Liver (tissue), 9 donors: ENCODE data around the gene TSPAN33. TPM values are rescaled to one million over a fixed set of nuclear protein-coding genes. Genes with fewer than 3 reads are reported as not detected.

Experiments used
- DNase-seq: peaks from one replicate; pipeline ENCODE4 v3.0.0-alpha.2; 2017; ENCODE audit warnings: low spot score
- H3K27ac ChIP-seq, 2 donors: one replicate each; pipeline ENCODE4 v1.7.0; 2013; ENCODE audit warnings: inconsistent platforms in 2 of 2, low read length in 2 of 2, control low read depth in 1 of 2, low read depth in 1 of 2, mild to moderate bottlenecking in 1 of 2
- H3K27me3 ChIP-seq, 4 donors: one replicate each; pipeline versions ENCODE4 v1.6.1 to v1.7.0; 2013; ENCODE audit warnings: low read length in 3 of 4, inconsistent platforms in 1 of 4, mild to moderate bottlenecking in 1 of 4, moderate library complexity in 1 of 4; ENCODE audit not compliant: control insufficient read depth in 4 of 4, insufficient read depth in 4 of 4
- H3K36me3 ChIP-seq, 4 donors: one replicate each; pipeline versions ENCODE4 v1.6.1 to v1.7.0; 2013; ENCODE audit warnings: low read length in 3 of 4, mild to moderate bottlenecking in 3 of 4, low read depth in 1 of 4, moderate library complexity in 1 of 4; ENCODE audit not compliant: control insufficient read depth in 4 of 4, insufficient read depth in 3 of 4
- H3K4me1 ChIP-seq, 4 donors: one replicate each; pipeline versions ENCODE4 v1.6.1 to v1.7.0; 2013; ENCODE audit warnings: low read length in 3 of 4, mild to moderate bottlenecking in 3 of 4, moderate library complexity in 1 of 4; ENCODE audit not compliant: control insufficient read depth in 4 of 4, insufficient read depth in 4 of 4
- H3K4me3 ChIP-seq, 3 donors: one replicate each; pipeline versions ENCODE4 v1.6.1 to v1.7.0; 2013; ENCODE audit warnings: low read length in 3 of 3, control low read depth in 1 of 3, low read depth in 1 of 3, mild to moderate bottlenecking in 1 of 3
- H3K9ac ChIP-seq, 2 donors: one replicate each; pipeline ENCODE4 v1.7.0; 2013; ENCODE audit warnings: low read length in 2 of 2, mild to moderate bottlenecking in 2 of 2, moderate library complexity in 2 of 2, control low read depth in 1 of 2, low read depth in 1 of 2
- H3K9me3 ChIP-seq, 4 donors: one replicate each; pipeline versions ENCODE4 v1.6.1 to v1.7.0; 2013; ENCODE audit warnings: low read length in 3 of 4; ENCODE audit not compliant: control insufficient read depth in 4 of 4
- ATF3 ChIP-seq: IDR thresholded peaks from 2 replicates; pipeline ENCODE4 v1.6.1; 2016; ENCODE audit warnings: antibody characterized with exemption
- CTCF ChIP-seq: fragments of 150-350 bp; IDR thresholded peaks from 2 replicates; pipeline ENCODE4 v1.5.1; 2017; ENCODE audit warnings: improper control_type of control experiment, low read depth, low read length; ENCODE audit not compliant: missing input control
- EGR1 ChIP-seq, 2 donors: IDR thresholded peaks; 2 replicates each; pipeline ENCODE4 v1.6.1; 2016 to 2018; ENCODE audit warnings: antibody characterized with exemption in 2 of 2, low read depth in 2 of 2
- FOXA1 ChIP-seq: IDR thresholded peaks from 2 replicates; pipeline ENCODE4 v1.6.1; 2016; ENCODE audit warnings: antibody characterized with exemption
- FOXA2 ChIP-seq: IDR thresholded peaks from 2 replicates; pipeline ENCODE4 v1.6.1; 2016; ENCODE audit warnings: antibody characterized with exemption
- GABPA ChIP-seq, 2 donors: IDR thresholded peaks in 1 of 2; conservative IDR thresholded peaks in 1 of 2; 2 replicates each; pipeline ENCODE4 v1.6.1; 2016; ENCODE audit warnings: antibody characterized with exemption in 2 of 2, mild to moderate bottlenecking in 1 of 2, moderate library complexity in 1 of 2
- HNF4A ChIP-seq, 2 donors: conservative IDR thresholded peaks; 2 replicates each; pipeline ENCODE4 v1.6.1; 2016; ENCODE audit warnings: antibody characterized with exemption in 2 of 2, mild to moderate bottlenecking in 2 of 2
- HNF4G ChIP-seq: IDR thresholded peaks from 2 replicates; pipeline ENCODE4 v1.6.1; 2016; ENCODE audit warnings: antibody characterized with exemption
- JUND ChIP-seq, 2 donors: IDR thresholded peaks; 2 replicates each; pipeline ENCODE4 v1.6.1; 2016; ENCODE audit warnings: antibody characterized with exemption in 2 of 2
- MAX ChIP-seq: IDR thresholded peaks from 2 replicates; pipeline ENCODE4 v1.6.1; 2016; ENCODE audit warnings: antibody characterized with exemption
- NR2F2 ChIP-seq: IDR thresholded peaks from 2 replicates; pipeline ENCODE4 v1.6.1; 2016; ENCODE audit warnings: antibody characterized with exemption
- RAD21 ChIP-seq, 2 donors: IDR thresholded peaks; 2 replicates each; pipeline ENCODE4 v1.6.1; 2016; ENCODE audit warnings: antibody characterized with exemption in 2 of 2, mild to moderate bottlenecking in 2 of 2
- REST ChIP-seq: IDR thresholded peaks from 2 replicates; pipeline ENCODE4 v1.6.1; 2016; ENCODE audit warnings: antibody characterized with exemption, mild to moderate bottlenecking
- RXRA ChIP-seq, 2 donors: IDR thresholded peaks; 2 replicates each; pipeline ENCODE4 v1.6.1; 2017 to 2018; ENCODE audit warnings: antibody characterized with exemption in 2 of 2, mild to moderate bottlenecking in 1 of 2
- SP1 ChIP-seq: IDR thresholded peaks from 2 replicates; pipeline ENCODE4 v1.6.1; 2018; ENCODE audit warnings: antibody characterized with exemption, mild to moderate bottlenecking
- TAF1 ChIP-seq: conservative IDR thresholded peaks from 2 replicates; pipeline ENCODE4 v1.6.1; 2016; ENCODE audit warnings: antibody characterized with exemption, mild to moderate bottlenecking
- YY1 ChIP-seq: IDR thresholded peaks from 2 replicates; pipeline ENCODE4 v1.6.1; 2016; ENCODE audit warnings: antibody characterized with exemption, mild to moderate bottlenecking
- ZBTB33 ChIP-seq: IDR thresholded peaks from 2 replicates; pipeline ENCODE4 v1.6.1; 2016; ENCODE audit warnings: antibody characterized with exemption
- WGBS: extraction: QIAGEN DNeasy Blood & Tissue Kit; methylation state at CpG from one replicate; pipeline ENCODE4 v1.1.7; 2013; 5-methylcytosine and 5-hydroxymethylcytosine counted together
- polyA plus RNA-seq, 2 donors: library from polyadenylated mRNA; stranded (reverse) in 1 of 2; unstranded in 1 of 2; fragments of 200-250 nt in 1 of 2; fragments of >200 nt in 1 of 2; fragmentation: Nextera tagmentation in 1 of 2; extraction: Ambion mirVana in 1 of 2; gene quantifications; one replicate each; pipeline versions ENCODE4 v1.2.1 to v1.2.3, GENCODE V29; 2013 to 2015
- total RNA-seq, 2 donors: library from RNA; depleted of rRNA; stranded (reverse); fragments of >200 nt; gene quantifications; one replicate each; pipeline ENCODE4 v1.2.3, GENCODE V29; 2014
- donor health status: healthy.
- donor health status: healthy.
- donor health status: healthy.
- donor health status: healthy.
- donor health status: healthy.

TSPAN33 gene
- total and polyA plus RNA-seq, 4 donors, result 13.4 to 29.3 (median 20.4) TPM

- TF ChIP-seq HNF4G (no peak), MAX (no peak), JUND (IDR thresholded peaks at IDR 0.05) (no peak)
Observed at GRCh38 chr7:129197771-129198170, 53.3 kb downstream of the TSPAN33 start (continued).

GRCh38 chr7:129199406-129199805 is 54.9 kb downstream of the TSPAN33 start:
- peaks cover 5 to 31% (median 24%) of the 10 kb centered on the region in 4 donors for H3K4me1 ChIP-seq
- TF ChIP-seq ATF3 (no peak), JUND (IDR thresholded peaks at IDR 0.05) (no peak), HNF4A (conservative IDR thresholded peaks at IDR 0.05) (no peak), YY1 (no peak), RXRA (IDR thresholded peaks at IDR 0.05) (no peak), REST (no peak), GABPA (IDR thresholded peaks at IDR 0.05 in 1 of 2, conservative IDR thresholded peaks at IDR 0.05 in 1 of 2) (no peak), FOXA2 (no peak), TAF1 (no peak), ZBTB33 (no peak), RAD21 (IDR thresholded peaks at IDR 0.05) (no peak), MAX (no peak), SP1 (no peak), FOXA1 (no peak), EGR1 (IDR thresholded peaks at IDR 0.05; ENCODE audit: low read depth in 2 of 2) (no peak), NR2F2 (no peak), HNF4G (no peak), CTCF (no peak)
- no peaks in the 10 kb centered on the region for H3K9me3 ChIP-seq
- H3K36me3 ChIP-seq, result no peaks in the 10 kb centered on the region
- 94% methylated on average over 4 of the region's 4 CpGs for WGBS
- H3K9ac ChIP-seq, result no peak overlapping the region
- H3K27me3 ChIP-seq, result no peaks in the 10 kb centered on the region
- H3K4me3 ChIP-seq, result no peak overlapping the region
- DNase-seq, result no peak
- no peak overlapping the region for H3K27ac ChIP-seq
